ENCODE measurements around the gene GNAQ.

DNA sequence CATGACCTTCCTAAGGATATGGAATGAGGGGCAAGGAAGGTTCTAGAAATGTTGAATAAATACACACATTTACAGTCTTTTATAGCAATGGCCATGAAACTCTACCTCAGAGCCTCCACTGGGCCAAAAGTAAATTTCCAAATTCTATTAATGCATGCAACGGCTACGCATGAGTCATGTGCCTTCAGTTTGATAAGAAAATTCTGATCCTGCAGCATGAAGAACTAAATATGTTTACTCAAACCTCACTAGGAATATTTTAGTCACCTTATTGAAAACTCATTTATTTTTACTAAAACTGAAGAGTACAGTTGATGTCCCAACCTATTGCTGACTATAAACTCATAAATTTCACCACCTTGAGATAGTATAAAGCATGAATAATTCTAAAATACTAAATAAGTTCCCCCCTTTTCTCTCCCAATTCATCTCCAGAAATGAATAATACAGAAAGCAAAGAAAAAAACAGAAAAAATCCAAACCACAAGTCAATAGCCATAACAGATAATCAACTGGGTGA, 92.4 kb downstream of the GNAQ start:
- TF ChIP-seq EP300 (IDR thresholded peaks at IDR 0.05) (no peak), POLR2A (IDR thresholded peaks at IDR 0.05) (no peak)
- TF ChIP-seq, protein P1, sequence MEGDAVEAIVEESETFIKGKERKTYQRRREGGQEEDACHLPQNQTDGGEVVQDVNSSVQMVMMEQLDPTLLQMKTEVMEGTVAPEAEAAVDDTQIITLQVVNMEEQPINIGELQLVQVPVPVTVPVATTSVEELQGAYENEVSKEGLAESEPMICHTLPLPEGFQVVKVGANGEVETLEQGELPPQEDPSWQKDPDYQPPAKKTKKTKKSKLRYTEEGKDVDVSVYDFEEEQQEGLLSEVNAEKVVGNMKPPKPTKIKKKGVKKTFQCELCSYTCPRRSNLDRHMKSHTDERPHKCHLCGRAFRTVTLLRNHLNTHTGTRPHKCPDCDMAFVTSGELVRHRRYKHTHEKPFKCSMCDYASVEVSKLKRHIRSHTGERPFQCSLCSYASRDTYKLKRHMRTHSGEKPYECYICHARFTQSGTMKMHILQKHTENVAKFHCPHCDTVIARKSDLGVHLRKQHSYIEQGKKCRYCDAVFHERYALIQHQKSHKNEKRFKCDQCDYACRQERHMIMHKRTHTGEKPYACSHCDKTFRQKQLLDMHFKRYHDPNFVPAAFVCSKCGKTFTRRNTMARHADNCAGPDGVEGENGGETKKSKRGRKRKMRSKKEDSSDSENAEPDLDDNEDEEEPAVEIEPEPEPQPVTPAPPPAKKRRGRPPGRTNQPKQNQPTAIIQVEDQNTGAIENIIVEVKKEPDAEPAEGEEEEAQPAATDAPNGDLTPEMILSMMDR (IDR thresholded peaks at IDR 0.05) = no peak
